ENCODE results near the gene ELF3.
"Not testable (repeated sequence)": the region's sequence is repeated elsewhere in the genome, so short reads cannot be mapped to it uniquely, and the experiment has no call there.

GRCh38 chr1:202061787-202062186 lies 51.4 kb downstream of the ELF3 start:
- TF ChIP-seq CTCF, EP300, POLR2AphosphoS5 (IDR thresholded peaks at IDR 0.05): not testable (repeated sequence)
